ENCODE data around the gene CDKN2AIP.

GRCh38 chr4:183478123-183478522 lies 33.7 kb downstream of the CDKN2AIP start:
- no peak for TF ChIP-seq MYC (IDR thresholded peaks at IDR 0.05; ENCODE audit: insufficient read depth, insufficient read length, insufficient replicate concordance, low read length, severe bottlenecking)
- TF ChIP-seq CREB1 (IDR thresholded peaks at IDR 0.05; ENCODE audit: low read depth): no peak
- TF ChIP-seq CTCF (IDR thresholded peaks at IDR 0.05 in 2 of 3, conservative IDR thresholded peaks at IDR 0.05 in 1 of 3; ENCODE audit: control insufficient read depth in 2 of 3, extremely low read depth in 1 of 3, insufficient read depth in 1 of 3, low read depth in 3 of 3, low read length in 3 of 3): no peak
- TF ChIP-seq GABPA (IDR thresholded peaks at IDR 0.05; ENCODE audit: low read depth): no peak
- no peak for TF ChIP-seq CEBPZ (IDR thresholded peaks at IDR 0.05; ENCODE audit: low read depth, low read length)
- no peak for TF ChIP-seq NFIC (IDR thresholded peaks at IDR 0.05; ENCODE audit: low read depth, low read length)
- no peak for TF ChIP-seq POLR2AphosphoS5 (IDR thresholded peaks at IDR 0.05; ENCODE audit: low read length)
- TF ChIP-seq RAD21 (IDR thresholded peaks at IDR 0.05; ENCODE audit: insufficient read depth, low read depth, low read length): no peak

Data from GM12878 (cell line).